ENCODE results near the gene PTMS.

GRCh38 chr12:6742834-6743233 is 23.3 kb upstream of the PTMS start:
- TF ChIP-seq CTCF (IDR thresholded peaks at IDR 0.05) (no peak), POLR2A (IDR thresholded peaks at IDR 0.05) (no peak), POLR2AphosphoS5 (IDR thresholded peaks at IDR 0.05) (no peak)

Measured in prostate gland (tissue), 2 donors.